SK-N-SH (cell line): Measurements from ENCODE around the gene DUSP23. TPM values are rescaled to one million over a fixed set of nuclear protein-coding genes. Genes with fewer than 3 reads are reported as not detected.

Experiments used
- CTCF ChIA-PET: fragments of 300-600, 350-600 bp; formaldehyde crosslinking; extraction: SDS; loops from one replicate; lab custom pipeline; 2021; lab: Yijun Ruan, JAX
- POLR2A ChIA-PET: fragments of 350-600 bp; sonication (Branson Sonifier 250); formaldehyde crosslinking; extraction: SDS; loops from one replicate; lab custom pipeline; 2020; ENCODE audit warnings: antibody characterized with exemption, inconsistent platforms; lab: Yijun Ruan, JAX
- DNase-seq: peaks from one replicate; pipeline ENCODE4 v3.0.0; 2012
- H2AFZ ChIP-seq: fragments of 200-600 bp; sonication (generic); 2 replicates; pipeline ENCODE4 v1.8.1; 2016; ENCODE audit warnings: antibody characterized with exemption, mild to moderate bottlenecking, low read depth
- H3F3A ChIP-seq: fragments of 200-600 bp; sonication (generic); replicated peaks from 2 replicates; pipeline ENCODE3; 2016; ENCODE audit warnings: antibody characterized with exemption, mild to moderate bottlenecking; ENCODE audit not compliant: insufficient read depth
- H3K27ac ChIP-seq, 2 experiments: fragments of 200-500 bp in 1 of 2; fragments of 200-600 bp in 1 of 2; sonication (Bioruptor generic) in 1 of 2; sonication (generic), shearing (Covaris generic) in 1 of 2; 2 replicates each; pipeline versions ENCODE4 v1.5.1 to v1.6.1; 2014 to 2016; ENCODE audit warnings: low read depth in 2 of 2, inconsistent platforms in 1 of 2, low read length in 1 of 2, mild to moderate bottlenecking in 1 of 2, mixed read lengths in 1 of 2
- H3K27me3 ChIP-seq: fragments of 200-600 bp; sonication (generic), shearing (Covaris generic); 2 replicates; pipeline ENCODE4 v1.6.1; 2016; ENCODE audit warnings: mixed run types; ENCODE audit not compliant: insufficient read depth
- H3K36me3 ChIP-seq, 2 experiments: fragments of 200-500 bp in 1 of 2; fragments of 200-600 bp in 1 of 2; sonication (Bioruptor generic) in 1 of 2; sonication (generic) in 1 of 2; replicated peaks in 1 of 2; 2 replicates each; pipeline versions ENCODE3 to v1.5.1; 2014 to 2016; ENCODE audit warnings: low read length in 1 of 2, mild to moderate bottlenecking in 1 of 2; ENCODE audit not compliant: insufficient read depth in 2 of 2, control insufficient read depth in 1 of 2
- H3K4me1 ChIP-seq, 2 experiments: fragments of 200-500 bp in 1 of 2; fragments of 200-600 bp in 1 of 2; sonication (Bioruptor generic) in 1 of 2; sonication (generic), shearing (Covaris generic) in 1 of 2; 2 replicates each; pipeline versions ENCODE4 v1.5.1 to v1.6.1; 2014 to 2016; ENCODE audit warnings: low read depth in 1 of 2, low read length in 1 of 2, mixed run types in 1 of 2; ENCODE audit not compliant: insufficient read depth in 2 of 2, control insufficient read depth in 1 of 2
- H3K4me2 ChIP-seq: fragments of 200-600 bp; sonication (generic), shearing (Covaris generic); 2 replicates; pipeline ENCODE4 v1.6.1; 2017; ENCODE audit warnings: mixed run types
- H3K4me3 ChIP-seq, 2 experiments: fragments of 200-500 bp in 1 of 2; fragments of 200-600 bp in 1 of 2; sonication (Bioruptor generic) in 1 of 2; sonication (generic), shearing (Covaris generic) in 1 of 2; 2 replicates each; pipeline versions ENCODE4 v1.5.1 to v1.8.1; 2014 to 2016; ENCODE audit warnings: low read depth in 2 of 2, inconsistent platforms in 1 of 2, low read length in 1 of 2, mild to moderate bottlenecking in 1 of 2, mixed read lengths in 1 of 2, moderate library complexity in 1 of 2
- H3K79me2 ChIP-seq: fragments of 200-600 bp; sonication (generic); 2 replicates; pipeline ENCODE4 v1.8.1; 2017; ENCODE audit warnings: mild to moderate bottlenecking; ENCODE audit not compliant: insufficient read depth
- H3K9ac ChIP-seq: fragments of 200-600 bp; sonication (generic); 2 replicates; pipeline ENCODE4 v1.6.1; 2017; ENCODE audit warnings: mixed run types
- H3K9me2 ChIP-seq: fragments of 200-600 bp; sonication (generic); 2 replicates; pipeline ENCODE4 v1.6.1; 2017; ENCODE audit warnings: mixed run types
- H3K9me3 ChIP-seq: fragments of 200-600 bp; sonication (generic); 2 replicates; pipeline ENCODE4 v1.6.1; 2017; ENCODE audit warnings: mixed run types, mild to moderate bottlenecking, moderate library complexity
- H4K20me1 ChIP-seq: fragments of 200-600 bp; sonication (generic); 2 replicates; pipeline ENCODE4 v1.6.1; 2017; ENCODE audit warnings: mild to moderate bottlenecking, mixed run types; ENCODE audit not compliant: insufficient read depth
- CTCF ChIP-seq: fragments of 200-600 bp; sonication (generic); IDR thresholded peaks from 2 replicates; pipeline ENCODE4 v1.6.1; 2017; ENCODE audit warnings: antibody characterized with exemption, mild to moderate bottlenecking, moderate library complexity
- ELF1 ChIP-seq: IDR thresholded peaks from 2 replicates; pipeline ENCODE4 v1.4.0; 2012
- EP300 ChIP-seq, 2 experiments: IDR thresholded peaks; 2 replicates each; pipeline versions ENCODE4 v1.4.0 to v1.6.1; 2012; ENCODE audit warnings: borderline replicate concordance in 1 of 2, low read depth in 1 of 2, low read length in 1 of 2
- FOXM1 ChIP-seq: IDR thresholded peaks from 2 replicates; pipeline ENCODE4 v1.4.0; 2012; ENCODE audit warnings: low read depth, mild to moderate bottlenecking
- GATA2 ChIP-seq: sonication (generic); formaldehyde crosslinking; IDR thresholded peaks from 2 replicates; pipeline ENCODE4 v1.5.0; 2020; ENCODE audit warnings: mild to moderate bottlenecking, missing genetic modification reagents
- JUND ChIP-seq: IDR thresholded peaks from 2 replicates; pipeline ENCODE4 v1.4.0; 2012
- MEF2A ChIP-seq: IDR thresholded peaks from 2 replicates; pipeline ENCODE4 v1.4.0; 2012; ENCODE audit warnings: low read depth, borderline replicate concordance
- NRF1 ChIP-seq: IDR thresholded peaks from 2 replicates; pipeline ENCODE4 v1.6.1; 2012; ENCODE audit warnings: low read depth, mild to moderate bottlenecking, low read length
- POLR2AphosphoS5 ChIP-seq: IDR thresholded peaks from 2 replicates; pipeline ENCODE4 v1.6.1; 2012; ENCODE audit warnings: low read depth, low read length
- RAD21 ChIP-seq: IDR thresholded peaks from 2 replicates; pipeline ENCODE4 v1.6.1; 2012; ENCODE audit warnings: mild to moderate bottlenecking, low read length
- RFX5 ChIP-seq: IDR thresholded peaks from 2 replicates; pipeline ENCODE4 v1.6.1; 2012; ENCODE audit warnings: mild to moderate bottlenecking, improper control_type of control experiment, low read length
- SIN3A ChIP-seq: IDR thresholded peaks from 2 replicates; pipeline ENCODE4 v1.6.1; 2012; ENCODE audit warnings: low read depth, mild to moderate bottlenecking, low read length, moderate library complexity, borderline replicate concordance
- SMC3 ChIP-seq: IDR thresholded peaks from 2 replicates; pipeline ENCODE4 v1.6.1; 2012; ENCODE audit warnings: low read depth, low read length, improper control_type of control experiment
- TAF1 ChIP-seq: IDR thresholded peaks from 2 replicates; pipeline ENCODE4 v1.6.1; 2012; ENCODE audit warnings: low read depth, mild to moderate bottlenecking, low read length, moderate library complexity, borderline replicate concordance
- TCF12 ChIP-seq: IDR thresholded peaks from 2 replicates; pipeline ENCODE4 v1.4.0; 2012
- USF1 ChIP-seq: IDR thresholded peaks from 2 replicates; pipeline ENCODE4 v1.4.0; 2012; ENCODE audit warnings: low read depth, borderline replicate concordance
- YY1 ChIP-seq: IDR thresholded peaks from 2 replicates; pipeline ENCODE4 v1.4.0; 2012; ENCODE audit warnings: low read depth, mild to moderate bottlenecking
- WGBS: methylation state at CpG from one replicate; pipeline ENCODE4 v1.1.6; 2017; ENCODE audit warnings: low lambda C conversion rate; 5-methylcytosine and 5-hydroxymethylcytosine counted together
- polyA plus RNA-seq, 3 experiments: library from polyadenylated mRNA; depleted of rRNA; stranded (reverse); fragments of >200 nt; gene quantifications; 2 replicates each; pipeline ENCODE4 v1.2.3, GENCODE V29; 2012
- TF ChIP-seq, protein P1 (sequence below): IDR thresholded peaks from 2 replicates; pipeline ENCODE4; 2012
- TF ChIP-seq, protein P2 (sequence below): IDR thresholded peaks from 2 replicates; pipeline ENCODE4 v1.4.0; 2012; ENCODE audit warnings: low read depth
- TF ChIP-seq, protein P3 (sequence below): fragments of 150-350 bp; IDR thresholded peaks from 2 replicates; pipeline ENCODE4 v1.6.1; 2016; ENCODE audit warnings: mild to moderate bottlenecking, low read depth, low read length

The DUSP23 gene
- polyA plus RNA-seq, 1 of the 3 experiments (the other 2 are of a cell fraction), result 41.2 TPM

GRCh38 chr1:159795534-159795933, 14.8 kb downstream of the DUSP23 start:
- H3K4me2 ChIP-seq, result no peak overlapping the region
- no peaks in the 10 kb centered on the region for H3K36me3 ChIP-seq
- 67% methylated on average over 5 of the region's 5 CpGs for WGBS
- no peak overlapping the region for H2AFZ ChIP-seq
- no peaks in the 10 kb centered on the region for H3K9me2 ChIP-seq
- no peak overlapping the region for H3K9ac ChIP-seq
- no peaks in the 10 kb centered on the region for H4K20me1 ChIP-seq
- peaks cover 5% of the 10 kb centered on the region for H3F3A ChIP-seq
- TF ChIP-seq, protein P1, sequence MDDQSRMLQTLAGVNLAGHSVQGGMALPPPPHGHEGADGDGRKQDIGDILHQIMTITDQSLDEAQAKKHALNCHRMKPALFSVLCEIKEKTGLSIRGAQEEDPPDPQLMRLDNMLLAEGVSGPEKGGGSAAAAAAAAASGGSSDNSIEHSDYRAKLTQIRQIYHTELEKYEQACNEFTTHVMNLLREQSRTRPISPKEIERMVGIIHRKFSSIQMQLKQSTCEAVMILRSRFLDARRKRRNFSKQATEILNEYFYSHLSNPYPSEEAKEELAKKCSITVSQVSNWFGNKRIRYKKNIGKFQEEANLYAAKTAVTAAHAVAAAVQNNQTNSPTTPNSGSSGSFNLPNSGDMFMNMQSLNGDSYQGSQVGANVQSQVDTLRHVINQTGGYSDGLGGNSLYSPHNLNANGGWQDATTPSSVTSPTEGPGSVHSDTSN, result no peak
- TF ChIP-seq YY1 (no peak), MEF2A (no peak), TAF1 (no peak), ELF1 (no peak), JUND (no peak), RFX5 (no peak)
- H3K4me1 ChIP-seq, result no peaks in the 10 kb centered on the region
- H3K79me2 ChIP-seq, result no peaks in the 10 kb centered on the region
- no peak for DNase-seq
- H3K4me3 ChIP-seq, result no peak overlapping the region
- POLR2A ChIA-PET, result no interaction called here
- CTCF ChIA-PET, result interaction anchor here (4.3 to 23.5 kb wide), 3 partner anchors 25 to 212 kb away, joined by 40 to 533 read pairs (median 84); no protein-coding TSS in a partner anchor
- H3K9me3 ChIP-seq, result no peaks in the 10 kb centered on the region
- peaks cover 10% of the 10 kb centered on the region; the same call in 1 of the 2 replicates for H3K27me3 ChIP-seq
- no peak overlapping the region for H3K27ac ChIP-seq

- H3K9me2 ChIP-seq, result no peaks in the 10 kb centered on the region
- peak; percentile 72 for DNase-seq
- H3K4me1 ChIP-seq, result no peaks in the 10 kb centered on the region
- no peaks in the 10 kb centered on the region for H3K36me3 ChIP-seq
- no peaks in the 10 kb centered on the region for H4K20me1 ChIP-seq
- no peak overlapping the region for H3K27ac ChIP-seq
- no peaks in the 10 kb centered on the region for H3K79me2 ChIP-seq
- no peak overlapping the region for H2AFZ ChIP-seq
- POLR2A ChIA-PET, result interaction anchor here (1.8 kb wide), 1 partner anchor 92 kb away, joined by 6 read pairs; no protein-coding TSS in a partner anchor
- CTCF ChIA-PET, result interaction anchor here (0.6 to 23.5 kb wide), 50 partner anchors 8 to 809 kb away, joined by 3 to 533 read pairs (median 6); partner anchors contain the start of genes DUSP23, IGSF9, PIGM and SLAMF8
- TF ChIP-seq ELF1 (no peak), POLR2AphosphoS5 (no peak), EP300 (IDR thresholded peaks at IDR 0.05; ENCODE audit: borderline replicate concordance in 1 of 2, low read depth in 1 of 2, low read length in 1 of 2) (no peak), NRF1 (no peak), MEF2A (no peak), CTCF (peak; percentile 87), FOXM1 (no peak), RAD21 (peak; percentile 88), SMC3 (peak; percentile 95), GATA2 (no peak), SIN3A (no peak), USF1 (no peak), TCF12 (peak; percentile 35; the same call in 1 of the 2 replicates)
- TF ChIP-seq, protein P2, sequence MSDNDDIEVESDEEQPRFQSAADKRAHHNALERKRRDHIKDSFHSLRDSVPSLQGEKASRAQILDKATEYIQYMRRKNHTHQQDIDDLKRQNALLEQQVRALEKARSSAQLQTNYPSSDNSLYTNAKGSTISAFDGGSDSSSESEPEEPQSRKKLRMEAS, result peak; percentile 74
- TF ChIP-seq, protein P1, result no peak
- TF ChIP-seq, protein P3, sequence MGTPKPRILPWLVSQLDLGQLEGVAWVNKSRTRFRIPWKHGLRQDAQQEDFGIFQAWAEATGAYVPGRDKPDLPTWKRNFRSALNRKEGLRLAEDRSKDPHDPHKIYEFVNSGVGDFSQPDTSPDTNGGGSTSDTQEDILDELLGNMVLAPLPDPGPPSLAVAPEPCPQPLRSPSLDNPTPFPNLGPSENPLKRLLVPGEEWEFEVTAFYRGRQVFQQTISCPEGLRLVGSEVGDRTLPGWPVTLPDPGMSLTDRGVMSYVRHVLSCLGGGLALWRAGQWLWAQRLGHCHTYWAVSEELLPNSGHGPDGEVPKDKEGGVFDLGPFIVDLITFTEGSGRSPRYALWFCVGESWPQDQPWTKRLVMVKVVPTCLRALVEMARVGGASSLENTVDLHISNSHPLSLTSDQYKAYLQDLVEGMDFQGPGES, result no peak
- H3F3A ChIP-seq, result no peaks in the 10 kb centered on the region
- H3K4me2 ChIP-seq, result no peak overlapping the region
- H3K4me3 ChIP-seq, result no peak overlapping the region
- peaks cover 10% of the 10 kb centered on the region; the same call in 1 of the 2 replicates for H3K27me3 ChIP-seq
- H3K9me3 ChIP-seq, result no peaks in the 10 kb centered on the region
- 0% methylated on average over 2 of the region's 2 CpGs for WGBS
- no peak overlapping the region for H3K9ac ChIP-seq
These were observed 18.1 kb downstream of the DUSP23 start for GRCh38 chr1:159798893-159799292.
